ENCODE data around the gene CNTN5.

The CNTN5 gene

DNA sequence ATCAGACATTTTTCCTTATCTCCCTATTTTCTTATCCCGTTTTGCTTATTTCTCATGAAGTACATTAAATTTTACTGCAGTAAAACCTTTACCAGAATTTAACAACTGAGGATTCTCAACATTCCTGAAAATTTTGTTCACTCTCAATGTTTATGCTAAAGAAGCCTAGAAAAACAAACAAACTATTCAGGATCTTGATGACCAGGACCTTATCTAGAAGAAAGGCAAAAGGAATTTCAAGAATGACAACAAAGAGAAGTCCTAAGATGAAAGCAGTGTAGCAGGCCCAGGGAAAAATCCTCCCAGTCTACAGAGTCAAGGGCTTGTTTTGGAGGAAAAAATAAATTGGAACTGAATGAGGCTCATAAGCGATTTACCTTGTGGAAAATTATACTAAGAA is 1383.1 kb downstream of the CNTN5 start:
- DNase-seq (ENCODE audit: low read depth in 4 of 4, low spot score in 1 of 4), result no peak

- no peak for DNase-seq (ENCODE audit: low read depth in 4 of 4, low spot score in 1 of 4)
These were observed 1384.2 kb downstream of the CNTN5 start for GRCh38 chr11:100404907-100405306.

Measured in stimulated activated CD4-positive, alpha-beta T cell treated with anti-CD3 and anti-CD28 coated beads, Interleukin-1b, Interleukin-23, amount 100 ng/mL, for 24 hours (primary cell).